Endodermal cell (in vitro differentiated cells): Measurements from ENCODE around the gene KDM2B. TPM values are rescaled to one million over a fixed set of nuclear protein-coding genes. Genes with fewer than 3 reads are reported as not detected.

Experiments used
- DNase-seq: peaks from one replicate; pipeline ENCODE4 v3.0.0-alpha.2; 2017
- H3K27ac ChIP-seq: 2 replicates; pipeline ENCODE4 v1.5.1; 2013; ENCODE audit warnings: mild to moderate bottlenecking, low read depth, low read length, moderate library complexity
- H3K27me3 ChIP-seq: 2 replicates; pipeline ENCODE4 v1.6.1; 2013; ENCODE audit warnings: mild to moderate bottlenecking, low read length, moderate library complexity; ENCODE audit not compliant: insufficient read depth, control insufficient read depth, poor library complexity, severe bottlenecking
- H3K36me3 ChIP-seq: 2 replicates; pipeline ENCODE4 v1.7.0; 2013; ENCODE audit warnings: mild to moderate bottlenecking, low read length, moderate library complexity; ENCODE audit not compliant: control insufficient read depth, insufficient read depth
- H3K4me1 ChIP-seq: one replicate; pipeline ENCODE4 v1.7.0; 2013; ENCODE audit warnings: low read length; ENCODE audit not compliant: control insufficient read depth, insufficient read depth
- H3K4me3 ChIP-seq: 2 replicates; pipeline ENCODE4 v1.5.1; 2013; ENCODE audit warnings: mild to moderate bottlenecking, low read length, moderate library complexity
- H3K9ac ChIP-seq: 2 replicates; pipeline ENCODE4 v1.6.1; 2013; ENCODE audit warnings: mild to moderate bottlenecking, low read length, moderate library complexity; ENCODE audit not compliant: poor library complexity, severe bottlenecking; ENCODE audit errors: extremely low read depth
- H3K9me3 ChIP-seq: 2 replicates; pipeline ENCODE4 v1.6.1; 2013; ENCODE audit warnings: mild to moderate bottlenecking, low read length, moderate library complexity; ENCODE audit not compliant: control insufficient read depth
- H3K27ac Mint-ChIP-seq: 2 replicates; pipeline ENCODE4 v1.8.0; 2020; ENCODE audit warnings: mixed read lengths
- H3K27me3 Mint-ChIP-seq: 2 replicates; pipeline ENCODE4 v1.8.0; 2021; ENCODE audit warnings: mild to moderate bottlenecking, mixed read lengths; ENCODE audit not compliant: insufficient read depth
- H3K36me3 Mint-ChIP-seq: 2 replicates; pipeline ENCODE4 v1.8.0; 2020; ENCODE audit warnings: low read depth, mixed read lengths
- H3K4me1 Mint-ChIP-seq: 2 replicates; pipeline ENCODE4 v1.8.0; 2020; ENCODE audit warnings: mixed read lengths
- H3K4me3 Mint-ChIP-seq: 2 replicates; pipeline ENCODE4 v1.8.0; 2020; ENCODE audit warnings: mild to moderate bottlenecking, moderate library complexity, mixed read lengths
- H3K9me3 Mint-ChIP-seq: 2 replicates; pipeline ENCODE4 v1.8.0; 2020; ENCODE audit warnings: mild to moderate bottlenecking, mixed read lengths
- CTCF ChIP-seq: fragments of 200-600 bp; sonication (generic); conservative IDR thresholded peaks from 2 replicates; pipeline ENCODE4 v1.5.0; 2021; ENCODE audit warnings: antibody characterized with exemption, mild to moderate bottlenecking
- WGBS, 2 experiments: methylation state at CpG; one replicate each; pipeline versions ENCODE4 v1.1.5 to v1.1.7; 2013; ENCODE audit warnings: missing lambda C conversion rate in 2 of 2, mixed read lengths in 1 of 2; ENCODE audit not compliant: insufficient coverage in 1 of 2, insufficient read length in 1 of 2; 5-methylcytosine and 5-hydroxymethylcytosine counted together
- total RNA-seq, 2 donors: library from RNA; stranded (reverse); fragmentation: NEBNext Ultra II Directional in 1 of 2; extraction: Animal tissue kit (Norgen Biotek cat#: 25700) in 1 of 2; gene quantifications; 2 replicates in 1 of 2; 3 replicates in 1 of 2; pipeline ENCODE4 v1.2.1, GENCODE V29; 2021

Gene KDM2B
- total RNA-seq, 2 donors from 2014 or later = 103 to 125 TPM

- Mint-ChIP-seq H3K4me3 (no peak overlapping the region), H3K9me3 (no peaks in the 10 kb centered on the region)
Measured at GRCh38 chr12:121561009-121561395, 19.8 kb downstream of the KDM2B start.

GRCh38 chr12:121560392-121561008 lies 20.3 kb downstream of the KDM2B start:
- Mint-ChIP-seq H3K4me1 (peaks cover 11% of the 10 kb centered on the region), H3K27ac (no peak overlapping the region), H3K27me3 (no peaks in the 10 kb centered on the region), H3K9me3 (no peaks in the 10 kb centered on the region), H3K4me3 (no peak overlapping the region), H3K36me3 (peaks cover 68% of the 10 kb centered on the region)
- no peak for TF ChIP-seq CTCF
- Histone ChIP-seq H3K27me3 (no peaks in the 10 kb centered on the region), H3K9me3 (no peaks in the 10 kb centered on the region), H3K36me3 (peaks cover 41% of the 10 kb centered on the region), H3K27ac (no peak overlapping the region), H3K9ac (no peak overlapping the region), H3K4me3 (no peak overlapping the region), H3K4me1 (no peaks in the 10 kb centered on the region)
- 68 to 93% methylated on average over 2 to 8 of the region's 8 CpGs for WGBS, 2 experiments
- peak; percentile 59 for DNase-seq

More at GRCh38 chr12:121561009-121561395, 19.8 kb downstream of the KDM2B start:
- 93 to 97% methylated on average over 10 to 16 of the region's 16 CpGs for WGBS, 2 experiments
- Mint-ChIP-seq H3K4me1 (peaks cover 11% of the 10 kb centered on the region), H3K27ac (no peak overlapping the region), H3K27me3 (no peaks in the 10 kb centered on the region), H3K36me3 (peaks cover 67% of the 10 kb centered on the region)
- TF ChIP-seq CTCF = no peak
- no peaks in the 10 kb centered on the region for H3K9me3 ChIP-seq
- no peak for DNase-seq
- no peak overlapping the region for H3K9ac ChIP-seq
- H3K27me3 ChIP-seq = no peaks in the 10 kb centered on the region
- H3K27ac ChIP-seq = no peak overlapping the region
- H3K4me1 ChIP-seq = no peaks in the 10 kb centered on the region
- peaks cover 41% of the 10 kb centered on the region for H3K36me3 ChIP-seq
- no peak overlapping the region for H3K4me3 ChIP-seq

- Mint-ChIP-seq H3K27me3 (no peaks in the 10 kb centered on the region), H3K4me3 (no peak overlapping the region), H3K4me1 (peaks cover 11% of the 10 kb centered on the region), H3K36me3 (peaks cover 61% of the 10 kb centered on the region), H3K27ac (peak overlapping the region; percentile 70), H3K9me3 (no peaks in the 10 kb centered on the region)
- Histone ChIP-seq H3K27ac (no peak overlapping the region), H3K27me3 (no peaks in the 10 kb centered on the region), H3K36me3 (peaks cover 33% of the 10 kb centered on the region), H3K4me1 (no peaks in the 10 kb centered on the region), H3K4me3 (no peak overlapping the region), H3K9ac (no peak overlapping the region), H3K9me3 (no peaks in the 10 kb centered on the region)
- 93% methylated on average over 7 of the region's 7 CpGs; no CpG with 5 or more reads in 1 of the 2 experiments for WGBS, 2 experiments
- no peak for TF ChIP-seq CTCF
- peak; percentile 70 for DNase-seq
Measured at GRCh38 chr12:121558956-121559355, 21.9 kb downstream of the KDM2B start.
